Measurements from ENCODE around the gene STON1.
"Not testable (repeated sequence)": the region's sequence is repeated elsewhere in the genome, so short reads cannot be mapped to it uniquely, and the experiment has no call there.

The STON1 gene

GRCh38 chr2:48620604-48621003, 90.7 kb downstream of the STON1 start:
- no peak for DNase-seq

DNA sequence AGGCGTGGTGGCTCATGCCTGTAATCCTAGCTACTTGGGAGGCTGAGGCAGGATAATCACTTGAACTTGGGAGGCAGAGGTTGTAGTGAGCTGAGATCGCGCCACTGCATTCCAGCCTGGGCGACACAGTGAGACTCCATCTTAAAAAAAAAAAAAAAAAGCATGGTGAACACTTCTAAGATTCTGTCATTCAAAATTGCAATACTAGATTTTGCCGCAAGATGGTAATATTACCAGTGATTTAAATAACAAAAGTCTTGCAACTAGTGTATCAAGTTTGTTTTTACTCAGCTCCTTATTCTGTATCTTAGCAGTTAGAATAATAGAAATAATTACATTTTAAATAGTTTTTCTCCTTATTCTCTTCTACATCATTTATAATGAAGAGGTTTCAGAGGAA, 92.7 kb downstream of the STON1 start:
- not testable (repeated sequence) for DNase-seq

DNA sequence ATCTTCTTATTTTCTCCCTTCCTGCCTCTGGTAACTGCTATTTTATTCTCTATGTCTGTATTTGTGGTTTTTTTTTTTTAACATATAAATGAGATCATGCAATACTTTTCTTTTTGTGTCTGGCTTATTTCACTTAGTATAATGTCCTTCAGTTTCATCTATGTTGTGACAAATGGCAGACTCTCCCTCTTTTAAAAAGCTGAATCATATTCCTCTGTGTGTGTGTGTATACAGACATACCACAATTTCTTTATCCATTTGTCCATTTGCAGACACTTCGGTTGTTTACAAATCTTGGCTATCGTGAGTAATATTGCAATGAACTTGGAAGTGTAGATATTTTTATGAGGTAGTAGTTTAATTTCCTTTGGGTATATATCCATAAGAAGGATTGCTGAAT, 94.7 kb downstream of the STON1 start:
- no peak for DNase-seq

DNA sequence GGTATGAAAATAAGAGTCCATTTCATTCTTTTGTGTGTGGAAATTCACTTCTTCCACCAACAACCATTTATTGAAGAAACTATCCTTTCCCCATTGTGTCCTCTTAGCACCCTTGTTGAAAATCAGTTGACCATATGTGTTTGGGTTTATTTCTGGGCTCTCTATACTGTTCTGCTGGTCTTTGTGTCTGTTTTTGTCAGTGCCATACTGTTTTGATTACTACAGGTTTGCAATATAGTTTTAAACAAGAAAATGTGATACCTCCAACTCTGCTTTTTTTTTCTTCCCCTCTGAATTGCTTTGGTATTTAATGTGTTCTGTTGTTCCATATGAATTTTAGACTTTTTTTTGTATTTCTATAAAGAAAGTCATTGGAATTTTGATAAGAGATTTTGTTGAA, 96.1 kb downstream of the STON1 start:
- DNase-seq, result no peak

GRCh38 chr2:48633143-48633542, 103.2 kb downstream of the STON1 start:
- DNase-seq, result no peak

- no peak for DNase-seq
Measured at GRCh38 chr2:48635786-48636185, 105.8 kb downstream of the STON1 start.

DNA sequence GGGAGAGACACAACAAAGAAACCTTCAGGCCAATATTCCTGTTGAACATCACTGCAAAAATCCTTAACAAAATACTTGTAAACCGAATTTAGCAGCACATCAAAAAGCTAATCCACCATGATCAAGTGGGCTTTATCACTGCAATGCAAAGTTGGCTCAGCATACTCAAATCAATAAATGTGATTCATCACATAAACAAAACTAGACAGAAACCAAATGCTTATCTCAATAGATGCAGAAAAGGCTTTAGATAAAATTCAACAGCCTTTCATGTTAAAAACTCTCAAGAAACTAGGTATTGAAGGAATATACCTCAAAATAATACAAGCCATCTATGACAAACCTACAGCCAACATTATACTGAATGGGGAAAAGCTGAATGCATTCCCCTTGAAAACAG, 108.3 kb downstream of the STON1 start:
- no peak for DNase-seq
